ENCODE data around the gene OPA3.

- no peak for TF ChIP-seq POLR2A (IDR thresholded peaks at IDR 0.05)
- no peak for TF ChIP-seq CTCF (IDR thresholded peaks at IDR 0.05)
- no peak for TF ChIP-seq POLR2AphosphoS5 (IDR thresholded peaks at IDR 0.05)
Observed at GRCh38 chr19:45494261-45494916, 90.2 kb downstream of the OPA3 start.
